ENCODE data around the gene ACTMAP.

The ACTMAP gene

GRCh38 chr19:40718774-40719391 lies 31.4 kb downstream of the ACTMAP start:
- no peak for DNase-seq (ENCODE audit: low read depth in 2 of 2)

- no peak for DNase-seq (ENCODE audit: low read depth in 2 of 2)
Measured at GRCh38 chr19:40717880-40718773, 32.1 kb downstream of the ACTMAP start.

- no peak for DNase-seq (ENCODE audit: low read depth in 2 of 2)
Measured at GRCh38 chr19:40717325-40717879, 32.9 kb downstream of the ACTMAP start.

GRCh38 chr19:40716482-40717324 lies 33.6 kb downstream of the ACTMAP start, which contains the start of the genes COQ8B and ITPKC:
COQ8B (minus strand) TSS chr19:40716886; CDS start chr19:40714632, 2,254 bp downstream.
ITPKC (plus strand) TSS chr19:40717112; CDS start chr19:40717136, 24 bp downstream.
- peak; percentile 100 for DNase-seq (ENCODE audit: low read depth in 2 of 2)

GRCh38 chr19:40716031-40716481 lies 34.2 kb downstream of the ACTMAP start:
- peak; percentile 43 to 44 for DNase-seq (ENCODE audit: low read depth in 2 of 2)

- peak; percentile 83 to 84 for DNase-seq (ENCODE audit: low read depth in 2 of 2)
Measured at GRCh38 chr19:40714441-40715299, 35.6 kb downstream of the ACTMAP start.

GRCh38 chr19:40713939-40714338 lies 36.3 kb downstream of the ACTMAP start:
- DNase-seq (ENCODE audit: low read depth in 2 of 2), result no peak

DNA sequence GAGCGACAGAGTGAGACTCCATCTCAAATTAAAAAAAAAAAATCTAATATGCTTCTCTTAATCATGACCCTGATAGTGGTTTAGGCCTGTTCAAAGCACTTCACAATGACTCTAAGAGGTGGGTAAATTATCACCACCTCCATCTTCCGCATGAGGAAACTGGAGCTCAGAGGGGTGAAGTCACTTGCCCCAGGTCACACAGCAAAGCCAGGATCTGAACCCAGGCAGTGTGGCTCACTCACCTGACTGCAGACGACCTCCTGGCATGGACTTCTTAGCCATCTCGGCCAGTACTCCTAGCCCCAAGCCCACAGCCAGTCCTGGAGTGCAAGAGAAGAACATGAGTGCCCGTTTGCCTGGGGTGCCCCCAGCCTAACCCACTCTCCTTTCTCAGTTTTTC lies 40.5 kb downstream of the ACTMAP start:
- DNase-seq (ENCODE audit: low read depth in 2 of 2), result no peak

DNA sequence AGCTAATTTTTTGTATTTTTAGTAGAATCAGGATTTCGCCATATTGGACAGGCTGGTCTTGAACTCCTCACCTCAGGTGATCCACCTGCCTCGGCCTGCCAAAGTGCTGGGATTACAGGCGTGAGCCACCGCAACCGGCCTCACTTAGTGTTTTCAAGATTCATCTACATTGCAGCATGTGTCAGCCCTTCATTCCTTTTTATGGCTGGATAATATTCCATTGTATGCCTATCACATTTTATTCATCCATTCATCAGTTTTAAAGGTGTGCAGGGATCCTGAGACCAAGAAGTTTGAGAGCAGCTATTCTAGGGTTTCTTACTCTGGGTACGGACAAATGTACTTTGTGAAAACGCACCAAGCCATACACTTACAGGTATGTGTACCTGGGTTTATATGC lies 42.7 kb downstream of the ACTMAP start:
- no peak for DNase-seq (ENCODE audit: low read depth in 2 of 2)

DNA sequence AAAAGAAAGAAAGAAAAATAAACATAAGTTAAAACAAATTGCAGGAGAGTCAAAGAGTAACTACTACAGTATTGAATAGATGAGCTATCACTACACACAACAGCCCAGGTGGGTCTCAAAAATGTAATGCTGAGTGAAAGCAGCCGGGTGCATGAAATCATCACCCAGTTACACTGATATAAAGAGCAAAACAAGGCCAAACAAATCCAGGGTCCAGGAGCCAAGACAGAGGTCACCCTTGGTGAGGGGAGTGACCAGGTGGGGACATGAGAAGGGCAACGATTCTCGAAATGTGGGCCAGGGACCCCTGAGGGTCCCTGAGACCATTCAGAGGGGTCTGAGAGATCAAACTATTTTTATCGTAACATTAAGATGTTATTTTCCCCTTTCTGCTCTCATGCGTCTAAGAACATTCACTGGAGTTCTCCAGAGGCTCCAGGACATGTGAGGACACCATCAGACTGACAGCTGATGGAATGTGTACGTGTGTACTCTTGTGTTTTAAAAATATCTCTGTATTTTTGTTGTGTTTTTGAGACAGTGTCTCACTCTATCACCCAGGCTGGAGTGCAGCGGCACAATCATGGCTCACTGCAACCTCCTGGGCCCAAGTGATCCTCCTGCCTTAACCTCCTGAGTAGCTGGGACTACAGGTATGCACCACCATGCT lies 44.2 kb downstream of the ACTMAP start:
- no peak for DNase-seq (ENCODE audit: low read depth in 2 of 2)

DNA sequence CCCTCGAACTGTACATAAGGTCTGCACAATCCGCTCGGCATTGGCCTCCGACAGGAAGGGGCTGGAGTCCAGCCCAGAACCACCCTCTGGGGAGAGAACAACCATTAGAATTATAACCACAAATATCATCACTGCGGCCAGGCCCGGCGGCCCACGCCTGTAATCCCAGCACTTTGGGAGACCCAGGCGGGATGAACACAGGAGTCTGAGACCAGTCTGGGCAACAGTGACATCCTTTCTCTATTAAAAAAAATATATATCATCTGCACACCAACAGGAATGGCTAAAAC lies 45.0 kb downstream of the ACTMAP start:
- DNase-seq (ENCODE audit: low read depth in 2 of 2), result no peak

- no peak for DNase-seq (ENCODE audit: low read depth in 2 of 2)
Measured at GRCh38 chr19:40704491-40705361, 45.6 kb downstream of the ACTMAP start.

- no peak for DNase-seq (ENCODE audit: low read depth in 2 of 2)
Measured at GRCh38 chr19:40703029-40703755, 47.1 kb downstream of the ACTMAP start.

DNA sequence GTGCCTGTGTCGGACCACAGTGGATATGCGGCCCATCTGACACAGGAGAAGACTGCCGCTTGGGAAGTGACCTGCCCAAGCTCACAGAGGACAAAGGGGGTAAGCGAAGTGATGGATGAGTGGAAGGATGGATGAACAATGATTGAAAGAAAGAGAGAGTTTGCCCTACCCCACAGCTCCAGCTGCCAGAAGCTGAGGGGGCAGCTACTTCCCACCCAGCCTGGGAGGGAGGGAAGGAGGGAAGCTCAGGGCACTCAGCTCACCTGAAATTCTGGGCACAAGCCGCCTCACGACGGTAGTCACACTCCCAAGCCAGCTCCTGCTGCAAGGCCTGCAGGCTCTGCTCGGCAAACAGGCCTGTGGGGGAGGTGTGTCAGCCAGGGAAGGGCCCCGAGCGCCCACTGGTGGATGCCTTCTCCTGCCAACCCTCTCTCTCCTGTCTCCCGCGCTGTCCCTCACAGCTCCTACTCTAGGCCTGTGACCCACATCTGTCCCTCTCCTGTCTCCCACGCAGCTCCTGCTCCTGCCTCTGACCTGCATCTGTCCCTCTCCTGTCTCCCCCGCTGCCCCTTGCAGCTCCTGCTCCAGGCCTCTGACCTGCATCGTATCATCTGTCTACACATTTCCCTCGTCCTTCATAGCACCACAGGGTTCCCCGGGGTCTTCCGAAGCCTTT lies 47.8 kb downstream of the ACTMAP start:
- no peak for DNase-seq (ENCODE audit: low read depth in 2 of 2)

GRCh38 chr19:40701758-40702157 lies 48.5 kb downstream of the ACTMAP start:
- DNase-seq (ENCODE audit: low read depth in 2 of 2), result no peak

DNA sequence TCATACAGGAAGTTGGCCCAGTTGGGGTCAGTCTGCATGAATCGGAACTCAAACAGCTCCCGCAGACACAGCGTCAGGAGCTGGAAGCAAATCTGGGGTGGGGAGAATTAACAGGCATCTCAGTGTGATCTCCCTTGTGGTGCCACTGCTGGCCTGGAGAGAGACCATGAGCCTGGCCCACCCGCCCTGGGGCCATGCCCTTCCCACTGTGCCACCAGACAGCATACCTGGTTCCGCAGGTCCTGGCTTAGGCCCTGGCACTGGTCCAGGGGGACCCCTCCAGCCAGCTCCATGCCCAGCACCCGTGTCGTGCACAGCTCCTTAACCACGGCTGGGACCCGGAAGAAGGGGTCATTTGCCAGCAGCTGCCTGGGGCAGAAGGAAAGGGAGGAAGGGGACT lies 50.2 kb downstream of the ACTMAP start:
- DNase-seq (ENCODE audit: low read depth in 2 of 2), result no peak

DNA sequence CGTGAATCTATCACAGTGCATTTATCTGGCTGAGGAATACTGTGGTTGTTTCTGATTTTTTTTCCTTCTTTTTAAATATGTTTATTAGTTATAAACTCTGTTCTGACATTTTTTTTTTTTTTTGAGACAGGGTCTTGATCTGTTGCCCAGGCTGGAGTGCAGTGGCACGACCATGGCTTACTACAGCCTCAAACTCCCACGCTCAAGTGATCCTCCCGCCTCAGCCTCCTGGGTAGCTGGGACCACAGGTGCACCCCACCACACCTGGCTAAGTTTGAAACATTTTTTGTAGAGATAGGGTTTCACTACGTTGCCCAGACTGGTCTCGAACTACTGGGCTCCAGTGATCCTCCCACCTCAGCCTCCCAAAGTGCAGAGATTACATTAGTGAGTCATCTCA lies 53.3 kb downstream of the ACTMAP start:
- no peak for DNase-seq (ENCODE audit: low read depth in 2 of 2)

DNA sequence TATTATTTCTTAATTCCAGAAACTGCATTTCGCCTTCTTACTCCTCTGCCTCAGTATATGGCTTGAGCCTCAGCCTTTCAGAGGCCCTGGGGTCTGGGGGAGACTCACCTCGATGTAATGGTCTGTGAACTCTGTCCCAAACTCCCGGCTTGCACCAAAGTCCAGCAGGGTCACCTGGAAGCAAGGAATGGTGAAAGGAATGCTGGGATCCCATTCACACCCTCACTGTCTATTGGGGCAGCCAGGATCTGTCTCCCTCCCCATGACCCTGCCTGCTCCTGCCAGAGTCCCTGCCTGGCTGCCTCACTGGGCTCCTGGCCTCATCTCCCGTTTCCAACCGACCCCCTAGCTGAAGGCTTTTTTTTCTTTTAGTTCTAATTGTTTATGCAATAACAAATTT lies 54.4 kb downstream of the ACTMAP start:
- DNase-seq (ENCODE audit: low read depth in 2 of 2), result no peak
